Activated CD4-positive, alpha-beta T cell treated with anti-CD3 and anti-CD28 coated beads for 24 hours (primary cell): ENCODE measurements around the gene IFNK.

Experiments used
- DNase-seq, 2 donors: peaks; one replicate each; pipeline ENCODE4 v3.0.0-alpha.2; 2020; ENCODE audit warnings: low read depth in 2 of 2

The IFNK gene

GRCh38 chr9:27538647-27539046, 14.6 kb downstream of the IFNK start:
- no peak for DNase-seq

DNA sequence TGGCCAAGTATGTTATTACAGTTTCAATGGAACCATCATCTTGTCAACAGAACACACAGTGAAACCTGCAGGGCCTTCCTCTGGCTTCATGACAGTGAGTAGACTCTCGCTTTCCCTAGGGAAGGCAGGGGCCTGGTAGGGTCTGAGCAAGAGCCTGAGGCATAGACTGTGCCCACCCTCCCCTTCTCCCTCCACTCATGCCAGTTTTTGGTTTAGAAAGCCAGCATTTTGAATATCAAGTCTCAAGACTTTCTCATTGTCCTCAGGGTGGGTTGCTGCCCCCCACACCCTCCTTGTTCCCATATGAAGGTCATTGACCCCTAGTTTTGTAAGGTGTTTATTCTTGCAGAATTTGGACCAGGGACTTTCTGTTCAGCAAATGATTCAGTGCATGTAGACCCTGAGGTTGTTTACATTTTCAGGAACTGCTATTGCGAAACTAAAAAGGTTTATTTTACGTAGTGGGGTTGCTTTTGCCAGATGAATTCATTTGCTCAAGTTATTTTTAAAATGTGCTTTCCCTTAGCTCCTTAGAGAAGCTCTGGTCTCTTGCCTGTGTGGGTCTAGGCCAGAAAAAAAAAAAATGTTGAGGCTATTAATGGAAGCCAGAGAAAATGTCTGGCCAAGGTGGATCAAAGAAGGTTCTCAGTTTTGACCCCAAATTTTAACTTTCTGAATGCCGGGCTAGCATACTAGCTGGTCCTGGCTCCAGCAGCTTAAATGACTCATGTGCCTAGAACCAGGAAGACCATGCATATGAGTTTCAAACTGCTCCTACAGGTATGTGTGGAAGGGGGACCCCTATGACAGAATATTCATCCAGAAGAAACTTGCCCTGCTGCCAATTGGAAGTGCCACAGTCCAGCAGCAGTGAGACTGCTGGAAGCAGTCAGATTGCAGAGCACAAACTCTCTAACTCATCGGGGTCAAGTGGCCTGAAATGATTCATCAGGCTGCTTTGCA, 15.7 kb downstream of the IFNK start:
- DNase-seq, result no peak

- no peak for DNase-seq
Observed at GRCh38 chr9:27540502-27540901, 16.4 kb downstream of the IFNK start.

- DNase-seq, result no peak
Observed at GRCh38 chr9:27541740-27542139, 17.6 kb downstream of the IFNK start.

- DNase-seq, result no peak
Observed at GRCh38 chr9:27542508-27542907, 18.4 kb downstream of the IFNK start.

DNA sequence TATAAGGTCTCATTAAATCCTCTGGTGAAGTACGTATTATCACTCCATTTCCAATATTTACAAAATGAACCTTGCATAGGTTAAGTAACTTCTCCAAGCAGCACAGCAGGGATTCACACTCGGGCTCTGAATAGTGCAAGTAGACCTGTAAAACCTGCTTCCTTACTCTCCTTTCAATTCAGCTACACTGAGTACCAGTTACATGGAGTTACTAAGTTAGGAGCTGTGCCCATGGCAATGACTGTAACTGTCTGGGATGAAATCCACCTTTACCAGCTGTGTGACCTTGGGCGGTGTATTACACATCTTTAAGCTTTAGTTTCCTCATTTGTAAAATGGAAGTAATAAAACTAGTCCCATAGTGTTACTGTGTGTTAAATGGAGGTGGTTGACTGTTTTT, 21.4 kb downstream of the IFNK start:
- DNase-seq, result no peak

GRCh38 chr9:27548055-27548741, 24.1 kb downstream of the IFNK start:
- no peak for DNase-seq

GRCh38 chr9:27549196-27549755, 25.2 kb downstream of the IFNK start:
- no peak for DNase-seq

- no peak for DNase-seq
Observed at GRCh38 chr9:27554712-27555111, 30.6 kb downstream of the IFNK start.

DNA sequence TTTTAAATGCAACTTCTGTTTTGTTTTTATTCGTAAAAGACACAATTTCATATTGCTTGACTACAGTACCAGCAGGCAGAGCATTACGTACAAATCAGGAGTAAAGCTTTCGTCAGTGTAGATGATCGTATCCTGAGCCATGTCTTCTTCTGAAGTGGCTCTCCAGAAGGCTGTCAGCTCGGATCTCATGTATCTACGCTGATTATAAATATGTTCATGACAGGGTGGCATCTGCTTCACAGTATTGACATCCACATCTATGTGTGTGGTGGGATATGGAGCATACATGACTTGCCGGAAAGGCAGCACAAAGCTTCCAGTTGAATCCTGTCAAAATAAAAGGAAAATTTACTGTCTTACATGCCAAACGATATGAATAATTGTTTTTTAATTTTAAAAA, 32.4 kb downstream of the IFNK start:
- no peak for DNase-seq

- no peak for DNase-seq
Observed at GRCh38 chr9:27558307-27558706, 34.2 kb downstream of the IFNK start.

DNA sequence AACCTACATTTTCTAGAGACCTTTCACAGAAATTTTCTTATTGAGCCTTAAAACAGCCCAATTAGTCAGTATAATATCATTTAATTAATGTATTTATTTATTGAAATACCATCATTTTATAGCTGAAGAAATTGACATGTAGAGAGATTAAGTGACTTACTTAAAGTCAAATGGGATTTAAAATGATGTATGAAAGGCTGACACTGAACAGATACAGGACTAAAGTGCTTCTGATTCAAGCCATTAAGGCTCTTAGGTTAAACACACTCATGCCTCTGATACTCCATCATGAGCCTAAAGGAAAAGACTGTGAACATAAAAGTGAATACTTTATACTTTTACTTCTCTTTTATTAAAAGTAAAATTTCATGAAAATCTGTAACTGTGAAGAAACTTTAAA, 36.4 kb downstream of the IFNK start:
- no peak for DNase-seq

DNA sequence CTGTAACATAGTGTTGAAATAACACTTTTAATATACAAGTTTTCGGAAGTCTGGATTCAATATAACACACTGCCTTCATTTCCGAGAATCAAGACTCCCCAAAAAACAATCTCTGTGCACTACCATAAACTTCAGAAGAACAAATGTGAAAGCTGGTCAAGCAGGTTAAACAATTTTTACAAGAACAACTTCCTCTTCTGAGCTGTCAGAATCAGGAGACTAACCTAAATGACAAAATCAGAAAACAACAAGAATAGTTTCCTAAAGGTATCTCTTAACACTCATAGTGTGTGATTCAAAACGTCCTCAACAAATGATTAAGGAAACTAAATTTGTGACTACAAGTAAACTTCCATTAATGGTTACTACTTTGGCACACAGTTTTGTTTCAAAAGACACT, 37.6 kb downstream of the IFNK start:
- no peak for DNase-seq

DNA sequence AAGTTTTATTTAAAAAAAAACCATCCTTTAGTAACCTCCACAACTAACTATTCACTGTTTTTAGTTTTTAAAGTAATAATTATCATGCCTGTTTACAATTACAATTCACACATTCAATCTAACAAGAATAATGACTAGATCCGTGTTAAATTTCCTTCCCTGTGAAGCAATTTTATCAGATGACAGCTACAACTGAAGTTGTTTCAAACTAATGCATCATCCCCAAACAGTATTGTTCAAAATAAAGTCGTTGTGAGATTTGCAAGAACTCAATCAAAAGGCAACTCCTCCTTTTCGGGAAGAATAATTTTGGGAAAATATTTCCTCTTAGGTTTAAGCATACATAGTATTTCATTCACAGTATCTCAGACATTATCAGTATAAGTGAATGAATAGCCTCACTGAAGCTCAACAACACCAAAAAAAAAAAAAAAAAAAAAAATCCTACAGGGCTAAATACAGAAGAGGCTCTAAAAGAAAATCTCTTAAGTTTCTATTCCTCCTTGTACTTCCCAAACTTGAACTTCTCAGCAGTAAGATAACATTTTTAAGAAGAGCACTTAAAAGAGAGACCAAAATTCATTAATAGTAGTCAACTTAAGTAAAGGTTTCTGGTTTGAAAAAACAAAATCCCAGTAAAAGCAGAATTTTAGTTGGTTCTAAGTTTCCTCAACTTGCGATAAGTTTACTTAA, 39.8 kb downstream of the IFNK start:
- no peak for DNase-seq

DNA sequence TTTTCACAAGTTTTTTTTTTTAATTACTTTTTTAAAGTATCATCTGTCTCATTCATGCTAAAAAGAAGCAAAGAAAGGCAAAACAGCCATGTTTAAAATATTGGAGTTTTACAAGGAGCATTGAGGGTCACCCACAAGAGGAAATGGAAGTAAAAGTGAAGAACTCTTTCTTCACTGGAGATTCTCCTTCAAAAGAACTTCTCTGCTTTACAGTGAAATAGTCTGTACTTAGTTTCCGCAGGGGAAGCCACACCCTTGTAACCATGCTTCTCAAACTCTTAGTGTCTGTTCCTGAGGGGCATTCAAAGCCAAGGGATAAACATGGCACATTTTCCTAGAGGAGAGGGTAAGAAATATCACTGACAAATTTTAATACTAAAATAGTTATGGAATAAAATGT, 40.6 kb downstream of the IFNK start:
- no peak for DNase-seq

DNA sequence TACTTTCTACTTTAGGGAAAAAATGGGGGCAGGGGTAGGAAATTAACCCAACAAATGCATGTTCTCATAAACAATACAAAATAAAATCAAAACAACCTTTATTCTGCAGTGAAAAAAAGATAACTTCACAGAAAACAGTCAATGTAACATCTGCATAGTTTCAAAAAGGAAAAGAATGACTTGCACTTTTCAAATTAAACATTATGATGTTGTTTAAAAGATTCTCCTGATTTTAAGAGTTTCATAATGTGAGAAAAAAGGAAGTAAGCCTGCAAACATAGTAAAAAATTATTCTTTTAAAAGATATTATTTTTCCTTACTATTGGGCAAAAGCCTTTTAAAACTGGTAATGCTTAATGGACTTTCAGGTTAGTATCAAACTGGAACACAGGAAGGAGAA, 41.6 kb downstream of the IFNK start:
- no peak for DNase-seq

DNA sequence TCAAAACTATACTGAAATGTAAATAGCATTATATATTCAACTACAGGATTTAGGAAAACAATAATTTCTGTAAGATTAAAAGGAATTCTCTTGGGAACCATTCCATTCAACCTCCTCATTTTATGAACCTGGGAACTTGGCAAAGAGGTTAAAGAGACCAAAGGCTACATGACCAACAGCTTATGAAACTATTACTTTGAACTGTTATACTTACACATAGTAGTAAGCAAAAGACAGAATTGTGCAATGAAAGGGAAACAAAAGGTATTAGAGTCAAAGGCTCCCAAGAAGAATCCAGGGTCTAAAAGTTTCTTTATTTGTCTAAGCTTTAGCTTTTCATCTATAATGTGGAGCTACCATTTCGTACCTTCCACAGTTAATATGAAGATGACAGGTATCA, 42.0 kb downstream of the IFNK start:
- no peak for DNase-seq

DNA sequence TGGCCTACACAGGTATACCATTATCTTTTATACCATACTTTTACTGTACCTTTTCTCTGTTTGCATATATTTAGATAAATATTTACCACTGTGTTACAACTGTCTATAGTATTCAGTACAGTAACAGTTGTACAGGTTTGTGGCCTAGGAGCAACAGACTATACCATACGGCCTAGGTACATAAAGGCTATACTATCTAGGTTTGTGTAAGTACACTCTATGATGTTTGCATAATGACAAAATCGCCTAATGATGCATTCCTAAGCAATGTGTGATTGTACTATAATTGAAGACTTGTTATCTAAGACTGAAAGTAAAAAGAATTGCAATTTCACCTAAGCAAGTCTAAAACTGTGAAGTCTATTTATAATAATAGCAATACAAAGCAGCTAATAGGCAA, 45.3 kb downstream of the IFNK start:
- DNase-seq, result no peak

DNA sequence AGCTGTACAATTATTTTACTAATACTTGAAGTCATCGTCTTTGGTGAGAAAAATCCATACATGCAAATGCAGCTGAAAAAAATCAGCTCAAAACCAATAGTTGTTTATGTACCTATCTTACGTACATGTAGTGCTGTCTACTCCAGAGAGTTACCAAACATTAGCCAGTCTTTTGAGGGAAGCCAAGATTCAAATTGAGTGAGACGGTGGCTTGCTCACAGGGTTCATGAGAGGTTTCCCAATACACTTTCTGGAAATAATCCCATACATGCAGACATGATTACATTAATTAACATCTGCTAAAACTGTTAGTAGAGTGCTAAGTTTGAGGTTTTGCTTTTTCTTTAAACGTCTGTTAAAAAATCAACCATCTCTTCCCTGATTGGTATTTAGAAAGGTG, 46.9 kb downstream of the IFNK start:
- DNase-seq, result no peak

DNA sequence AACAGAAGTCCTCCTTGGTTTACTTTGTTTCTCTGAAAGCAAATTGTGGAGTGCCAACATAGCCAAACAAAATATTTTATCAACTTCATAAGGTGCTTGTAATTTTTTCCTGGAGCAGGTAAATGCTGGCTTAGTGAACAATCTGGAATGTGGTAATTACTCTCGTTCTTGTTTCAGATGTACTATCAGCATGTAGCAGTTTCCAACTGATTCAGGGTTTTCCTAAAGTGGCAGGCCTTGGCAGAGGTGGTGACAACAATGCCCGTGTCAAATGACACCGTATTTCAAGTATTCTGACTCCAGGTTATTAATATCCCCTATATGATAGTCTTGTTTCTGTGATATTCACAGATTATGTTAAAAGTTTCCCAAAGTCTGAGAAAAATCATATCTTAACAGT, 48.0 kb downstream of the IFNK start:
- no peak for DNase-seq

- DNase-seq, result no peak
Observed at GRCh38 chr9:27572566-27572917, 48.5 kb downstream of the IFNK start.

- peak; percentile 75 for DNase-seq
Observed at GRCh38 chr9:27572918-27573633, 49.0 kb downstream of the IFNK start, which contains the start of gene C9orf72. TSS of gene C9orf72 (minus strand) at chr9:27573481. CDS start at chr9:27567120, 6,361 bp downstream.
